ENCODE results near the gene ZBTB46. TPM values are rescaled to one million over a fixed set of nuclear protein-coding genes. Genes with fewer than 3 reads are reported as not detected.

ZBTB46 gene
- total RNA-seq, 1 donor: 0.36 TPM

DNA sequence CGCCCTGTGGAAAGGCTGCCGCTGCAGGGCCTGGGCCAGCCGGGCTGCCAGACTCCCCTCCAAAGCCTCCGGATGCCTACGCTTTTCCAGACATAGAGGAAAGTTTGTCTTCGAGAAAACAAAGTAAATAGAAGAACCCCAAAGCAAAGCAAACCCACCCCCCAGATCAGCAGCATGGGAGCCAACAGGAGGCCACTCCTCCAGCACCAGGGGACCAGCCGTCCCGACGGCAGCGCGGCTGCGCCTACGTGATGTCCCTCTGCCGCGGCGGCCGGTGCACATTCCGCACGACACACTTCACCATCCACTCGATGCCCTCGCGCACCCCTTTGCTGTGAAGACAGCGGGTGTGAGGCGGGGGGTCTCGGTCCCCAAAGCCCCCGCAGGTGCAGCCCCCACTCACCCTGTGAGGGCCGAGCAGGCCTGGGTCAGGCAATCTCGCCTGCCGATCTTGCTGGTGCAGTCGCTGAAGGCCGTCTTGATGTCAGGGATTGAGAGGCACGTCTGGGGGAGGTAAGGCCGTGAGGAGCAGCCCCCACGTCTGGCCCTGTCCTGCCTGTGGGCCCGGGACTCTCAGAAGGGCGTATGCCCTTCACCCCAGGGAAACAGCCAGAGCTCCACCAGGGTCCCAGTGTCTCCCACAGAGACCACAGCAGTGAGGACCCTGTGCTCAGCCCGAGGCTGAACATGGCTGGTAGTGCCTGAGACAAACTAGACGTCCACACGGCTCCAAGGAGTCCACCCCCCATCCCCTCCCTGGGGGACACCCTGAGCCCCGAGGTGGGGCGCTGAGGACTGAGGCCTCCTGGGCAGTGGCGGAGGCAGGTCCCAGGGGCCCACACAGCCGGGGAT is 130.6 kb downstream of the ZBTB46 start:
- H2AFZ ChIP-seq (ENCODE audit: low read length): no peak overlapping the region
- no peaks in the 10 kb centered on the region for H3K9me3 ChIP-seq (ENCODE audit: low read depth, low read length)
- H3K36me3 ChIP-seq (ENCODE audit: insufficient read depth, low read length): peaks cover 13% of the 10 kb centered on the region
- TF ChIP-seq, protein P1, sequence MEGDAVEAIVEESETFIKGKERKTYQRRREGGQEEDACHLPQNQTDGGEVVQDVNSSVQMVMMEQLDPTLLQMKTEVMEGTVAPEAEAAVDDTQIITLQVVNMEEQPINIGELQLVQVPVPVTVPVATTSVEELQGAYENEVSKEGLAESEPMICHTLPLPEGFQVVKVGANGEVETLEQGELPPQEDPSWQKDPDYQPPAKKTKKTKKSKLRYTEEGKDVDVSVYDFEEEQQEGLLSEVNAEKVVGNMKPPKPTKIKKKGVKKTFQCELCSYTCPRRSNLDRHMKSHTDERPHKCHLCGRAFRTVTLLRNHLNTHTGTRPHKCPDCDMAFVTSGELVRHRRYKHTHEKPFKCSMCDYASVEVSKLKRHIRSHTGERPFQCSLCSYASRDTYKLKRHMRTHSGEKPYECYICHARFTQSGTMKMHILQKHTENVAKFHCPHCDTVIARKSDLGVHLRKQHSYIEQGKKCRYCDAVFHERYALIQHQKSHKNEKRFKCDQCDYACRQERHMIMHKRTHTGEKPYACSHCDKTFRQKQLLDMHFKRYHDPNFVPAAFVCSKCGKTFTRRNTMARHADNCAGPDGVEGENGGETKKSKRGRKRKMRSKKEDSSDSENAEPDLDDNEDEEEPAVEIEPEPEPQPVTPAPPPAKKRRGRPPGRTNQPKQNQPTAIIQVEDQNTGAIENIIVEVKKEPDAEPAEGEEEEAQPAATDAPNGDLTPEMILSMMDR (IDR thresholded peaks at IDR 0.05; ENCODE audit: extremely low read depth, low read depth, low read length): no peak
- no peaks in the 10 kb centered on the region for H4K20me1 ChIP-seq (ENCODE audit: insufficient read depth, low read length)
- H3K4me3 ChIP-seq (ENCODE audit: insufficient read depth, low read length): no peak overlapping the region
- H3K27ac ChIP-seq (ENCODE audit: low read depth, low read length): peak overlapping the region; percentile 88
- H3K4me2 ChIP-seq (ENCODE audit: insufficient read depth, low read length): no peak overlapping the region
- H3K4me1 ChIP-seq (ENCODE audit: insufficient read depth, low read length): peaks cover 31% of the 10 kb centered on the region
- peak; percentile 82 for DNase-seq (ENCODE audit: insufficient read length, low spot score, missing footprints)
- peaks cover 17% of the 10 kb centered on the region for H3K79me2 ChIP-seq (ENCODE audit: insufficient read depth, low read length)
- H3K27me3 ChIP-seq (ENCODE audit: insufficient read depth, low read length): no peaks in the 10 kb centered on the region

DNA sequence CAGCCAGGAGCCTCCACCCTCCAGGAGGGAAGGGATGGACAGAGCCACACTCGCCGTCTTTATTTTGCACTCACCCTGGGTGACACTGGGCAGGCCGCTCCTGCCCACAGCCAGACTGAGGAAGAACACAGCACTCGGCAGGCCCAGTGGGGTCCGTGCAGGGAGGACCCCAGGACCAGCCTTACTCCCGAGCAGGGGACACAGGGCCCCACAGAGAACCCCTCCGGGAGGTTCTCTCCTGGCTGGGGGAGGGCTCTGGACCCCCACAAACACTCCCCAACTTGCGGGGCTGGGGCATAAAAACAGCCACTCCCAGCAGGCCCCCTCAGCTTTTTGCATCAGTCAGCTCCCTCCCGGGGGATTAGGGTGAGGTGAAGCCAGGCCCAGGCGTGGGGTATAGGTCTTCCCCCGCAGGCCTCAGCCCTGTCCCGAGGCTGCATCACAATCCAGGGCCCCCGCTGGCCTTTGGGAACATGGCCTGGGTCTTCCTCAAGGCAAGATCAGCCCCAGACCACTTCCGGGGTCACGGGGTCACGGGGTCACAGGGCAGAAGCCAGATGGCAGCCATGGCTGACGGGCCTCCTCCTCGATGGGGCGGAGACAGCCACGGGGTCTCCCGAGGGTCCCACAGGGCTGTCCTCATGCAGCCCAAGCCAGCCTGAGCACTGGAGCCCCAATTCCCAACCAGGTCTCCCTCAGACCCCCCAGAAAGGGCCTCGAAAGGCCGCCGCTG is 131.4 kb downstream of the ZBTB46 start:
- H3K27me3 ChIP-seq (ENCODE audit: insufficient read depth, low read length): no peaks in the 10 kb centered on the region
- H3K9me3 ChIP-seq (ENCODE audit: low read depth, low read length): no peaks in the 10 kb centered on the region
- DNase-seq (ENCODE audit: insufficient read length, low spot score, missing footprints): peak; percentile 93
- peak overlapping the region; percentile 88 for H3K27ac ChIP-seq (ENCODE audit: low read depth, low read length)
- H2AFZ ChIP-seq (ENCODE audit: low read length): no peak overlapping the region
- peaks cover 31% of the 10 kb centered on the region for H3K4me1 ChIP-seq (ENCODE audit: insufficient read depth, low read length)
- H3K36me3 ChIP-seq (ENCODE audit: insufficient read depth, low read length): peaks cover 5% of the 10 kb centered on the region
- peaks cover 9% of the 10 kb centered on the region for H3K79me2 ChIP-seq (ENCODE audit: insufficient read depth, low read length)
- TF ChIP-seq, protein P1 (IDR thresholded peaks at IDR 0.05; ENCODE audit: extremely low read depth, low read depth, low read length): no peak
- peak overlapping the region; percentile 64 for H3K4me2 ChIP-seq (ENCODE audit: insufficient read depth, low read length)
- no peak overlapping the region for H3K4me3 ChIP-seq (ENCODE audit: insufficient read depth, low read length)
- no peaks in the 10 kb centered on the region for H4K20me1 ChIP-seq (ENCODE audit: insufficient read depth, low read length)

DNA sequence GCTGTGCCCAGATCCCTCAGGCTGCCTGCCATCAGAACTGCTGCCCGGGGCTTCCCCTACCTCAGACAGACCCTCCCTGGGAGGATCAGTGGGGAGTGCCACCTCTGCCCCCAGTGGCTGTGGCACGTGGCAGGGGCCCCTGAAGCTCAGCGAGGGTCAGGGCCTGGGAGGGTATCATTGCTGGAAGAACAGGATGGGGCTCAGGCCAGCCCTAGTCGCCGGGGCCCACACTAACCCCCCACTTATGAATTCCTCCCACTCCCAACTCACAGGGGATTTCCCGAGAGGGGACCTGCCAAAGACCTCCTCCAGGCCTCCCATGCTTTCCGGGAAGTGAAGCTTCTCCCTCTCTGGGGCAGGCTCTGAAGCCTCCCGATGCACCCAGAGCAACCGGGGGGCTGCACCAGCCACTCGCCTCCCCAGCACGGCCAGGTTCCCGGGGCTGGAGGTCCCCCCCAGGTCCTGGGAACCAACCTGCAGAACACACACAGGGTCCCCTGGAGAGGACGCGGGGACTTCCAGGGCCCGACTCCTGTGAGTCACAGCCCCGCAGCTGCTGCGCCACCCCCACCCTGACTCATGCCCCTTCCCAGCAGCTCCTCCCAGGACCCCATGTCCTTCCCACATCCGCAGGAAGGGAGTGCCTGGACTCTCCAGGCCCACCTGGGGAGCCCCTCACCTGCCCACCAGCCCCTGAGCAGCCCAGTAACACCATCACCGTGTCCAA is 132.2 kb downstream of the ZBTB46 start:
- DNase-seq (ENCODE audit: insufficient read length, low spot score, missing footprints): peak; percentile 100
- H3K4me1 ChIP-seq (ENCODE audit: insufficient read depth, low read length): peaks cover 31% of the 10 kb centered on the region
- peaks cover 2% of the 10 kb centered on the region for H3K79me2 ChIP-seq (ENCODE audit: insufficient read depth, low read length)
- TF ChIP-seq, protein P1 (IDR thresholded peaks at IDR 0.05; ENCODE audit: extremely low read depth, low read depth, low read length): no peak
- no peaks in the 10 kb centered on the region for H3K36me3 ChIP-seq (ENCODE audit: insufficient read depth, low read length)
- H3K4me3 ChIP-seq (ENCODE audit: insufficient read depth, low read length): peak overlapping the region; percentile 46
- H3K9me3 ChIP-seq (ENCODE audit: low read depth, low read length): no peaks in the 10 kb centered on the region
- H2AFZ ChIP-seq (ENCODE audit: low read length): no peak overlapping the region
- H3K27me3 ChIP-seq (ENCODE audit: insufficient read depth, low read length): no peaks in the 10 kb centered on the region
- no peaks in the 10 kb centered on the region for H4K20me1 ChIP-seq (ENCODE audit: insufficient read depth, low read length)
- peak overlapping the region; percentile 88 for H3K27ac ChIP-seq (ENCODE audit: low read depth, low read length)
- peak overlapping the region; percentile 64 for H3K4me2 ChIP-seq (ENCODE audit: insufficient read depth, low read length)
